ENCODE data around the gene MYRIP.

Gene MYRIP

GRCh38 chr3:40302784-40303183 lies 493.4 kb downstream of the MYRIP start:
- Histone ChIP-seq H3K36me3 (ENCODE audit: low read length) (no peaks in the 10 kb centered on the region), H3K27me3 (ENCODE audit: low read length) (no peaks in the 10 kb centered on the region), H3K9ac (ENCODE audit: low read length) (no peak overlapping the region), H3K9me3 (ENCODE audit: insufficient read depth, low read length) (no peaks in the 10 kb centered on the region), H3K79me2 (ENCODE audit: insufficient read depth, low read length) (no peaks in the 10 kb centered on the region), H3F3A (ENCODE audit: insufficient read depth) (no peaks in the 10 kb centered on the region), H3K4me3 (ENCODE audit: insufficient read depth, low read length, poor library complexity, severe bottlenecking) (no peak overlapping the region), H3K27ac (ENCODE audit: low read depth, low read length) (no peak overlapping the region), H3K9me2 (replicated peaks; ENCODE audit: insufficient read depth, low read length) (no peaks in the 10 kb centered on the region), H3K4me2 (ENCODE audit: low read depth, low read length, poor library complexity, severe bottlenecking) (no peak overlapping the region), H2AFZ (ENCODE audit: low read depth, low read length, severe bottlenecking) (no peak overlapping the region), H4K20me1 (ENCODE audit: low read depth, low read length) (no peaks in the 10 kb centered on the region)
- no peak for TF ChIP-seq EZH2phosphoT487 (conservative IDR thresholded peaks at IDR 0.05; ENCODE audit: low read length)
- TF ChIP-seq CTCF (IDR thresholded peaks at IDR 0.05; ENCODE audit: insufficient read depth, low read length, poor library complexity, severe bottlenecking) = no peak

- Histone ChIP-seq H3K27me3 (ENCODE audit: low read length) (no peaks in the 10 kb centered on the region), H3K4me2 (ENCODE audit: low read depth, low read length, poor library complexity, severe bottlenecking) (no peak overlapping the region), H3K27ac (ENCODE audit: low read depth, low read length) (no peak overlapping the region), H3K9ac (ENCODE audit: low read length) (no peak overlapping the region), H3K9me2 (replicated peaks; ENCODE audit: insufficient read depth, low read length) (no peaks in the 10 kb centered on the region), H3F3A (ENCODE audit: insufficient read depth) (no peaks in the 10 kb centered on the region), H2AFZ (ENCODE audit: low read depth, low read length, severe bottlenecking) (no peak overlapping the region), H3K79me2 (ENCODE audit: insufficient read depth, low read length) (no peaks in the 10 kb centered on the region), H3K36me3 (ENCODE audit: low read length) (no peaks in the 10 kb centered on the region), H4K20me1 (ENCODE audit: low read depth, low read length) (no peaks in the 10 kb centered on the region), H3K9me3 (ENCODE audit: insufficient read depth, low read length) (no peaks in the 10 kb centered on the region), H3K4me3 (ENCODE audit: insufficient read depth, low read length, poor library complexity, severe bottlenecking) (no peak overlapping the region)
- no peak for TF ChIP-seq CTCF (IDR thresholded peaks at IDR 0.05; ENCODE audit: insufficient read depth, low read length, poor library complexity, severe bottlenecking)
- no peak for TF ChIP-seq EZH2phosphoT487 (conservative IDR thresholded peaks at IDR 0.05; ENCODE audit: low read length)
Measured at GRCh38 chr3:40304352-40304751, 494.9 kb downstream of the MYRIP start.

GRCh38 chr3:40306336-40306735 lies 496.9 kb downstream of the MYRIP start:
- Histone ChIP-seq H3K4me2 (ENCODE audit: low read depth, low read length, poor library complexity, severe bottlenecking) (no peak overlapping the region), H3K9ac (ENCODE audit: low read length) (no peak overlapping the region), H3K9me2 (replicated peaks; ENCODE audit: insufficient read depth, low read length) (no peaks in the 10 kb centered on the region), H2AFZ (ENCODE audit: low read depth, low read length, severe bottlenecking) (no peak overlapping the region), H3K27ac (ENCODE audit: low read depth, low read length) (no peak overlapping the region), H4K20me1 (ENCODE audit: low read depth, low read length) (no peaks in the 10 kb centered on the region), H3K36me3 (ENCODE audit: low read length) (peaks cover 7% of the 10 kb centered on the region), H3K4me3 (ENCODE audit: insufficient read depth, low read length, poor library complexity, severe bottlenecking) (no peak overlapping the region), H3K79me2 (ENCODE audit: insufficient read depth, low read length) (peaks cover 18% of the 10 kb centered on the region), H3F3A (ENCODE audit: insufficient read depth) (peaks cover 2% of the 10 kb centered on the region), H3K9me3 (ENCODE audit: insufficient read depth, low read length) (no peaks in the 10 kb centered on the region), H3K27me3 (ENCODE audit: low read length) (no peaks in the 10 kb centered on the region)
- TF ChIP-seq EZH2phosphoT487 (conservative IDR thresholded peaks at IDR 0.05; ENCODE audit: low read length) (no peak), CTCF (IDR thresholded peaks at IDR 0.05; ENCODE audit: insufficient read depth, low read length, poor library complexity, severe bottlenecking) (no peak)

Data from SU-DHL-6 (cell line).